SK-N-MC (cell line): ENCODE data around the gene RTF2.

ENCODE experiments used
- DNase-seq: peaks from one replicate; pipeline ENCODE4 v3.0.0-alpha.2; 2011; ENCODE audit warnings: low read depth, low spot score
- H3K27ac ChIP-seq: fragments of 200-600 bp; sonication (generic); 2 replicates; pipeline ENCODE4 v1.5.1; 2016; ENCODE audit warnings: mixed run types
- H3K36me3 ChIP-seq: fragments of 200-600 bp; sonication (generic); 2 replicates; pipeline ENCODE4 v1.6.1; 2017; ENCODE audit warnings: antibody characterized with exemption, low read length, mixed read lengths; ENCODE audit not compliant: insufficient read depth
- H3K4me3 ChIP-seq: fragments of 200-600 bp; sonication (generic); 2 replicates; pipeline ENCODE4 v1.5.1; 2016
- H3K9ac ChIP-seq: fragments of 200-600 bp; sonication (generic); 2 replicates; pipeline ENCODE4 v1.8.0; 2017; ENCODE audit warnings: mixed run types, mixed read lengths; ENCODE audit not compliant: insufficient read length
- H3K9me3 ChIP-seq: fragments of 200-600 bp; sonication (generic); 2 replicates; pipeline ENCODE4 v1.6.1; 2017; ENCODE audit warnings: low read depth, mild to moderate bottlenecking, antibody characterized with exemption, low read length, moderate library complexity, mixed read lengths
- EZH2 ChIP-seq: fragments of 200-600 bp; sonication (generic); IDR thresholded peaks from one replicate; pipeline ENCODE4 v1.6.1; 2017; ENCODE audit warnings: antibody characterized with exemption
- FOXP2 ChIP-seq: optimal IDR thresholded peaks from 2 replicates; pipeline ENCODE3; 2011; ENCODE audit warnings: mild to moderate bottlenecking, moderate library complexity; ENCODE audit not compliant: insufficient read depth; ENCODE audit errors: extremely low read length, control extremely low read depth
- POLR2AphosphoS5 ChIP-seq: IDR thresholded peaks from 2 replicates; pipeline ENCODE4 v1.6.1; 2012; ENCODE audit warnings: mild to moderate bottlenecking, low read depth, low read length, borderline replicate concordance

Gene RTF2

GRCh38 chr20:56426026-56426425 is 42.4 kb upstream of the RTF2 start:
- no peak overlapping the region for H3K4me3 ChIP-seq
- DNase-seq = no peak
- no peak overlapping the region for H3K9ac ChIP-seq
- no peaks in the 10 kb centered on the region for H3K36me3 ChIP-seq
- TF ChIP-seq POLR2AphosphoS5 (no peak), FOXP2 (no peak), EZH2 (no peak)
- H3K27ac ChIP-seq = no peak overlapping the region
- H3K9me3 ChIP-seq = no peaks in the 10 kb centered on the region

GRCh38 chr20:56426926-56427325 is 41.5 kb upstream of the RTF2 start:
- TF ChIP-seq EZH2 (no peak), FOXP2 (no peak), POLR2AphosphoS5 (no peak)
- Histone ChIP-seq H3K9me3 (no peaks in the 10 kb centered on the region), H3K27ac (no peak overlapping the region), H3K9ac (no peak overlapping the region), H3K4me3 (no peak overlapping the region), H3K36me3 (no peaks in the 10 kb centered on the region)
- no peak for DNase-seq

GRCh38 chr20:56427797-56428196 is 40.6 kb upstream of the RTF2 start:
- Histone ChIP-seq H3K9ac (no peak overlapping the region), H3K4me3 (no peak overlapping the region), H3K36me3 (no peaks in the 10 kb centered on the region), H3K27ac (no peak overlapping the region), H3K9me3 (no peaks in the 10 kb centered on the region)
- DNase-seq = no peak
- TF ChIP-seq FOXP2 = no peak

- H3K9ac ChIP-seq = no peak overlapping the region
- no peak for DNase-seq
- TF ChIP-seq POLR2AphosphoS5 = no peak
- TF ChIP-seq EZH2 = no peak
- no peak for TF ChIP-seq FOXP2
- H3K9me3 ChIP-seq = no peaks in the 10 kb centered on the region
- H3K27ac ChIP-seq = no peak overlapping the region
- H3K36me3 ChIP-seq = no peaks in the 10 kb centered on the region
- no peak overlapping the region for H3K4me3 ChIP-seq
Observed at GRCh38 chr20:56428410-56428809, 40.0 kb upstream of the RTF2 start.

GRCh38 chr20:56428881-56429280 is 39.5 kb upstream of the RTF2 start:
- Histone ChIP-seq H3K9ac (no peak overlapping the region), H3K36me3 (no peaks in the 10 kb centered on the region), H3K4me3 (no peak overlapping the region), H3K9me3 (no peaks in the 10 kb centered on the region), H3K27ac (no peak overlapping the region)
- no peak for DNase-seq
- TF ChIP-seq EZH2 (no peak), FOXP2 (no peak), POLR2AphosphoS5 (no peak)

GRCh38 chr20:56429502-56429901 is 38.9 kb upstream of the RTF2 start:
- no peak overlapping the region for H3K27ac ChIP-seq
- H3K36me3 ChIP-seq = no peaks in the 10 kb centered on the region
- DNase-seq = no peak
- H3K4me3 ChIP-seq = 0 out of 2 replicates have a peak overlapping the region, but pooled peaks have one; percentile 39
- TF ChIP-seq FOXP2 = no peak
- no peak for TF ChIP-seq POLR2AphosphoS5
- TF ChIP-seq EZH2 = no peak
- H3K9me3 ChIP-seq = no peaks in the 10 kb centered on the region
- H3K9ac ChIP-seq = no peak overlapping the region

GRCh38 chr20:56429941-56430340 is 38.5 kb upstream of the RTF2 start:
- H3K9me3 ChIP-seq = no peaks in the 10 kb centered on the region
- no peaks in the 10 kb centered on the region for H3K36me3 ChIP-seq
- H3K4me3 ChIP-seq = 0 out of 2 replicates have a peak overlapping the region, but pooled peaks have one; percentile 39
- no peak overlapping the region for H3K9ac ChIP-seq
- TF ChIP-seq POLR2AphosphoS5 (no peak), EZH2 (no peak), FOXP2 (no peak)
- peak overlapping the region; percentile 42; the same call in 1 of the 2 replicates for H3K27ac ChIP-seq
- no peak for DNase-seq

GRCh38 chr20:56430461-56430860 is 38.0 kb upstream of the RTF2 start:
- H3K9ac ChIP-seq = no peak overlapping the region
- no peak overlapping the region for H3K4me3 ChIP-seq
- H3K27ac ChIP-seq = 0 out of 2 replicates have a peak overlapping the region, but pooled peaks have one; percentile 42
- H3K9me3 ChIP-seq = no peaks in the 10 kb centered on the region
- no peaks in the 10 kb centered on the region for H3K36me3 ChIP-seq
- no peak for DNase-seq
- TF ChIP-seq POLR2AphosphoS5 (no peak), FOXP2 (no peak), EZH2 (no peak)

- H3K4me3 ChIP-seq = no peak overlapping the region
- no peak for DNase-seq
- no peaks in the 10 kb centered on the region for H3K36me3 ChIP-seq
- no peak for TF ChIP-seq POLR2AphosphoS5
- TF ChIP-seq FOXP2 = no peak
- TF ChIP-seq EZH2 = no peak
- H3K9me3 ChIP-seq = no peaks in the 10 kb centered on the region
- no peak overlapping the region for H3K9ac ChIP-seq
- H3K27ac ChIP-seq = no peak overlapping the region
Observed at GRCh38 chr20:56430957-56431356, 37.5 kb upstream of the RTF2 start.
